HG03469 (cell line): ENCODE measurements around the gene S100A8.
"Not testable (repeated sequence)": the region's sequence is repeated elsewhere in the genome, so short reads cannot be mapped to it uniquely, and the experiment has no call there.

ENCODE experiments used
- ATAC-seq: cut with Tn5 transposase; IDR thresholded peaks from one replicate; pipeline ENCODE4 v1.9.1; 2021; ENCODE audit warnings: mild to moderate bottlenecking, moderate library complexity, moderate number of reproducible peaks; ENCODE audit not compliant: unreplicated experiment

Gene S100A8

GRCh38 chr1:153390938-153391710 lies at the start of gene S100A8:
Gene S100A8, minus strand, starts transcription at chr1:153391073. Its CDS starts 538 bp downstream, at chr1:153390535.
- no peak for ATAC-seq

GRCh38 chr1:153439273-153439672 lies 48.4 kb upstream of the S100A8 start:
- no peak for ATAC-seq

DNA sequence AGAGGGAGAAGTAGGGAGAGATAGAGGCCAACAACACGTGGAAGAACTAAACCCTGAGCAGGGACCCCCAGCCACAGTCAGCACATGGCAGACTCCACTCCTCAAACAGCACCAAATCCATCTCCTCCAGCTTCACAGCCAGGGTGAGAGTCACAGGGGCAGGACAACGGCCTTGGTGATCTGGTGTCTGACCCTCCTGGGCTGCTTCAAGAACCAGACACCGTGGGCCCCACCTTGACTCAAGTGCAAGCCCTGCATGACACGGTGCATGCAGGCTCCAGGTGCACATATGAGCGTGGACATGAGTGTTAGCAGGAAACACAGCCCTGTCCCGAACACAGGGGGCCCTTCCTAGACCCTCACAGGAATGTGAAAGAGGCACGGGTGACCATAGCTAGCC lies 47.7 kb upstream of the S100A8 start:
- ATAC-seq, result no peak

GRCh38 chr1:153437236-153437635 lies 46.4 kb upstream of the S100A8 start:
- ATAC-seq, result no peak

- no peak for ATAC-seq
These were observed 44.0 kb upstream of the S100A8 start for GRCh38 chr1:153434746-153435455.

DNA sequence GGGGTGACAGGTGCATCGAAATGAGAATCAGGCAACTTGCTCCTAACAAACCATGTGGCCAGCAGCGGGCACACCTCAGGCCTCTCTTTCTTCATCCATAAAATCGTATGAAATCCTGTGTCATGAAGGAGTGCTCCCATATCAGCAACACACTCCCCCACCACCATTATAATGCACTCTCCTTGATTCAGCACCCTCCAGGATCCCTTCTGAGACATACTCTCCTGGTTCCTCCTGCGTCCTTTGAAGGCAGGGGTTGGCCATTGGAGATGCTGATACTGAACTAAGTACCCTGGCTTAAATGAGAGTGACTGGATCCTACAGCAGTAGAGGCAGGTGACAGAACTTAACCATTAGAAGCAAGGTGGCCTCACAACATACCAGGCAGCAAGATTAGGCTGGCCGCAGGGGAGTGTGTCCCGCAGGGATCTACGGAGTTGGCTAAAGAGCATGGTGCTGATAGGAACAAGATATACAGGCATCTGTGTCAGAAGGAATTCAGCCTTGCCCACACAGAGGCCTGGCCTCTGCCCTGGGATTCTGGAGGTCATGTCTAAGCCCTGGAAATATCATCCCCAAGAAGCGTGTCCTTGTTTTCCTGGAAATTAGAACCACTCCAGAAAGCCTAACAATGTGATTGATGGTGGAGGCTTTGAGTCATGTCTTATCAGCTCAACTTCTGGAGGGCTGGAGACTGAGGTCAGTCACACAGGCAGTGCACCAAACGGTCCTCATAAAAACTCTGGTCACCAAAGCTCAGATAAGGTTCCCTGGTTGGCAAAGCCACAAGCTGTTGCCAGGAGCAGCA lies 42.2 kb upstream of the S100A8 start:
- ATAC-seq, result no peak

- no peak for ATAC-seq
These were observed 41.1 kb upstream of the S100A8 start for GRCh38 chr1:153431928-153432327.

DNA sequence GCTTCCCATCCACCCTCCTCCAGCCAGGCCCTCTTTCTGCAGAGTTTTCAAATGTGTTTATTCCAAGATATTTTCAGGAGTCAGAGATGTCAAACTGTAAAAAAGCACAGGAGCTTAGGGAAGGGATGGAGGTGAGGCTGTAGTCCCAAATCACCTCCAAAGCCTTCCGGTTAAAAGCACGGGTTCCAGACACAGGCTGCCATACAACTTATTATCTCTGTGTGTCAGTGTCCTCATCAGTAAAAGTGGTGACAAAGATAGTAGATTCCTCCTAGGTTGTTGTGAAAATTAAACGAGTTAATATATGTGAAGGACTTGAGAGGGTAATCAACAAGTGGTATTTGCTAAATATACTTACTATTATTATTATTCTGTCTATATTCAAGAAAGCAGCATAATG lies 40.6 kb upstream of the S100A8 start:
- ATAC-seq, result no peak

- no peak for ATAC-seq
These were observed 40.1 kb upstream of the S100A8 start for GRCh38 chr1:153431002-153431401.

GRCh38 chr1:153430561-153430960 lies 39.7 kb upstream of the S100A8 start:
- ATAC-seq, result no peak

DNA sequence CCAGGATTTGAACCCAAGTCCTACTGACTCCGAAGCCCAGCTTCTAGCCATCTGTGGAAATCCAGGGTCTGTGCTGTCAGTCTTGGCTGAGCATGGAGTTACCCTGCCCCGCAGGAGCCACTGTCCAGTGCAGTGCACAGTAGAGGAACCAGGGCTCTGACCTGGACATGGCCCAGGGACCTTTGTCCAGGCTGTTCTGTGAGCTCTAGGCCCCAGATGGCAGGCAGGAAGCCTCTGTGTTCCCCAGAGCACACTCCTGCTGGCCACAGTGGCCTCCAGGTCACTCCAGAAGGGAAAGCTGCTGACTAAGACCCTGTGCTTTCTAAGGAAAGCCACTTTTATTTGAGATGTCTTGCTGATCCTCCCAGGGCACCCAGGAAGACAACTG lies 39.3 kb upstream of the S100A8 start:
- no peak for ATAC-seq

DNA sequence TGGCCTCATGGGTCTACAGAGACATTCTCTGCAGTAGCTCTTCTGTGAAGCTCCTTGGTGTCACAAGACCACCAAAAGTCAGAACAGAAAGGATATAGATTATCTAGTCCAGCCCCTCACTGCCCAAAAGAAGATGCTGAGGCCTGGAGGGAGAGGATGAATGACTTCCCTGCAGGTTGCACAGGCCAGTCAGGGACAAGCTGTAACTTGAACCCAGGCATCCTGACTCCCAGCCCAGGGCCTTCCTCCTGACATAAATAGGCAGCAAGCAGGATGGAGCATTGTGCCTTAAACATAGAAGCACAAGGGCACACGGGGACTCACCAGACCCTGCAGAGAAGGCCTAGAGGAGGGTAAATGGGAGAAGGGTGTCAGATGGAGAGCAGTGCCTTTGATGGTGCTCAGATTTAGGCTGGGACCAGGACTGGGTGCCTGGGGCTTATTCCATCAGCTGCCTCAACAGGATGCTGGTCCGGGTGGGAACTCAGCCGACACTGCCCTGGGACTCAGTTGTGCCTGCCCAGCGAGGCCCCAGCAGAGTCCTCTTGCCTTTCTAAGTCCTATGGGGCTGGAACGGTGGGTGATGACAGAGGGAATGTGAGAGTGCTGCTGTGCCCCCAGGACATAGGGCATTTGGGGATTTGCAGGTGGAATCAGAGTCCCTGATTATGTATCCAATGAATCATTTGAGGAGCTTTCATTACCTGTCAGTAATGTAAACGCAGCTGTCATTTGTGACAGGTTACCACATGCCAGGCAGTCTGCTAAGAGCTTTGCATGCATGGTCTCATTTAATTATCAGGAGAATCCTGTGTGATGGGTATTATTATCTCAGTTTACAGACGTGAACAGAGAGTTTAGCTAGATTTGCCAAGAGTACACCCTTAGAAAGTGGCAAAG lies 38.6 kb upstream of the S100A8 start:
- no peak for ATAC-seq

- no peak for ATAC-seq
These were observed 37.9 kb upstream of the S100A8 start for GRCh38 chr1:153428791-153429190.

GRCh38 chr1:153428073-153428638 lies 37.3 kb upstream of the S100A8 start:
- no peak for ATAC-seq

- ATAC-seq, result no peak
These were observed 35.9 kb upstream of the S100A8 start for GRCh38 chr1:153426809-153427208.

- no peak for ATAC-seq
These were observed 31.7 kb upstream of the S100A8 start for GRCh38 chr1:153422450-153423068.

DNA sequence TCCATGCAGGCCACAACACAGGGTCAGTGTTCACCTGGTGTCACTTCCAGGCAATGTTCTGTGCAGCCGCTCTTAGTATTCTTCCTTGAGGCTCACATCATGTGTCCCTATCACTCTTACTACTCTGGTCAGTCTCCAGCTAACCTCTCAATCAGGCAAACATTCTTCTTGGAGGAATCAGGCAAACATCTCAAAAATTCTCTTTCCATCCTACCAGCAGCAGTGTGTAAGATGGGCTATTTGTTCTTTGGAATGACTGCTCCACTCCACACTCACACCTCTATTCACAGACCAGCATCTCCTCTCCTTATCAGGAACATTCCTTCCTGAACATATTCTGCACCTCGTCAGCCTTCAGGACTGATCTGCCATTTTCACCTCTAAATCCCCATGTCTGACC lies 29.4 kb upstream of the S100A8 start:
- ATAC-seq, result no peak

- ATAC-seq, result not testable (repeated sequence)
These were observed 28.5 kb upstream of the S100A8 start for GRCh38 chr1:153419436-153419793.

GRCh38 chr1:153418758-153419435 lies 28.0 kb upstream of the S100A8 start:
- not testable (repeated sequence) for ATAC-seq
